ENCODE data around the gene ZNF521. TPM values are rescaled to one million over a fixed set of nuclear protein-coding genes. Genes with fewer than 3 reads are reported as not detected.

Gene ZNF521
- total RNA-seq, 1 donor from 2014 or later = 17.1 TPM

- DNase-seq (ENCODE audit: low spot score in 2 of 2) = no peak
- FAIRE-seq = no peak
Observed at GRCh38 chr18:25177631-25178030, 174.3 kb downstream of the ZNF521 start.

GRCh38 chr18:25176518-25177042 is 175.4 kb downstream of the ZNF521 start:
- FAIRE-seq (no peak), DNase-seq (ENCODE audit: low spot score in 2 of 2) (no peak)

- DNase-seq (ENCODE audit: low spot score in 2 of 2) (no peak), FAIRE-seq (no peak)
Observed at GRCh38 chr18:25175558-25176517, 176.1 kb downstream of the ZNF521 start.

GRCh38 chr18:25174324-25174723 is 177.6 kb downstream of the ZNF521 start:
- FAIRE-seq (no peak), DNase-seq (ENCODE audit: low spot score in 2 of 2) (no peak)

GRCh38 chr18:25171334-25171733 is 180.6 kb downstream of the ZNF521 start:
- no peak for DNase-seq (ENCODE audit: low spot score in 2 of 2)
- no peak for FAIRE-seq

- no peak for DNase-seq (ENCODE audit: low spot score in 2 of 2)
- FAIRE-seq = no peak
Observed at GRCh38 chr18:25170402-25170801, 181.6 kb downstream of the ZNF521 start.

GRCh38 chr18:25169701-25170100 is 182.3 kb downstream of the ZNF521 start:
- DNase-seq (ENCODE audit: low spot score in 2 of 2) = no peak

GRCh38 chr18:25167612-25168410 is 184.2 kb downstream of the ZNF521 start:
- no peak for FAIRE-seq
- no peak for DNase-seq (ENCODE audit: low spot score in 2 of 2)

More at GRCh38 chr18:25169701-25170100, 182.3 kb downstream of the ZNF521 start:
- no peak for FAIRE-seq

- DNase-seq (ENCODE audit: low spot score in 2 of 2) = no peak
- no peak for FAIRE-seq
Observed at GRCh38 chr18:25166113-25166512, 185.9 kb downstream of the ZNF521 start.

GRCh38 chr18:25164848-25165811 is 186.8 kb downstream of the ZNF521 start:
- no peak for FAIRE-seq
- no peak for DNase-seq (ENCODE audit: low spot score in 2 of 2)

GRCh38 chr18:25164211-25164847 is 187.6 kb downstream of the ZNF521 start:
- no peak for DNase-seq (ENCODE audit: low spot score in 2 of 2)
- FAIRE-seq = no peak

GRCh38 chr18:25153426-25153825 is 198.5 kb downstream of the ZNF521 start:
- no peak for FAIRE-seq
- DNase-seq (ENCODE audit: low spot score in 2 of 2) = no peak

- FAIRE-seq (no peak), DNase-seq (ENCODE audit: low spot score in 2 of 2) (no peak)
Observed at GRCh38 chr18:25147877-25148488, 204.0 kb downstream of the ZNF521 start.

- DNase-seq (ENCODE audit: low spot score in 2 of 2) = no peak
- FAIRE-seq = no peak
Observed at GRCh38 chr18:25146512-25146910, 205.5 kb downstream of the ZNF521 start.

- FAIRE-seq = no peak
Observed at GRCh38 chr18:25145731-25146511, 206.0 kb downstream of the ZNF521 start.

GRCh38 chr18:25144820-25145219 is 207.1 kb downstream of the ZNF521 start:
- DNase-seq (ENCODE audit: low spot score in 2 of 2) = no peak
- FAIRE-seq = no peak

More at GRCh38 chr18:25145731-25146511, 206.0 kb downstream of the ZNF521 start:
- DNase-seq (ENCODE audit: low spot score in 2 of 2) = no peak

- FAIRE-seq (no peak), DNase-seq (ENCODE audit: low spot score in 2 of 2) (no peak)
Observed at GRCh38 chr18:25141886-25142285, 210.1 kb downstream of the ZNF521 start.

GRCh38 chr18:25141399-25141798 is 210.6 kb downstream of the ZNF521 start:
- no peak for FAIRE-seq
- DNase-seq (ENCODE audit: low spot score in 2 of 2) = no peak
